GM12864 (cell line): ENCODE measurements around the gene ITGA3.

Source experiments
- DNase-seq: peaks from one replicate; pipeline ENCODE4 v3.0.0-alpha.2; 2011; ENCODE audit warnings: low read depth
- H3K4me3 ChIP-seq: 2 replicates; pipeline ENCODE4 v1.5.1; 2011; ENCODE audit warnings: mild to moderate bottlenecking, low read depth, low read length, control low read depth
- TF ChIP-seq, protein P1 (sequence below): IDR thresholded peaks from 2 replicates; pipeline ENCODE4 v1.5.1; 2011; ENCODE audit warnings: low read depth, mild to moderate bottlenecking, moderate library complexity, low read length, control low read depth, inconsistent platforms; ENCODE audit errors: missing control alignments

Gene ITGA3

DNA sequence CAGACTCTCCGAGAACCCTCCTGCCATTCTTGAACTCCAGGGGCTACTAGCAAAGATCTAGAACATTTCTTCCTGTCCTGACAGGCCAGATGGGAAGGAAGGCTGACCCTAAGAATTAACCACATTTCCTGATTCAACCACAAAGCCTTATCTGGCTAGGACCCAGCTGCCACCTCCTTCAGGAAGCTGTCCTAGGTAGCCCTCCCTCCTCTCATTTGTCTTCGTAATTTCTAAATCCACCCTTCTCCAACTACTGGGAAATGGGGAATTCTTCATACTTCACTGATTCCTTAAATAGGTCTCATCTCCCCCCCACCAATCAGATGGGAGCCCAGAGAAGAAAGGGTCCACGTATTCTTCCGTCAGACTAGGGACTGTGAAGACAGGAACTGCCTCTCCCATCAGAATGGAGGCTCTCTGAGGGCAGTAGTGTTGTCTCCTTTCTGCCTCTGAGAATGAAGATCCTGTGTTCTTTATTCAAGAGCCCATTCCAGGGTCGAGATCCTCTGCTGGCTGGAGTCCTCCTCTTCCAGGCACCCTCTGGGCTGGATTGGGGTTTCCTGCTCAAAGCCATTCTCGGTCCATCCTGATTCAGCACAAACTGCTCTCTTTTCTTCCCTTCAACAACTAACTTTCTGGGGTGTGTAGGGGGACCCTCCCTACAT is 71.9 kb downstream of the ITGA3 start:
- DNase-seq, result no peak
- TF ChIP-seq, protein P1, sequence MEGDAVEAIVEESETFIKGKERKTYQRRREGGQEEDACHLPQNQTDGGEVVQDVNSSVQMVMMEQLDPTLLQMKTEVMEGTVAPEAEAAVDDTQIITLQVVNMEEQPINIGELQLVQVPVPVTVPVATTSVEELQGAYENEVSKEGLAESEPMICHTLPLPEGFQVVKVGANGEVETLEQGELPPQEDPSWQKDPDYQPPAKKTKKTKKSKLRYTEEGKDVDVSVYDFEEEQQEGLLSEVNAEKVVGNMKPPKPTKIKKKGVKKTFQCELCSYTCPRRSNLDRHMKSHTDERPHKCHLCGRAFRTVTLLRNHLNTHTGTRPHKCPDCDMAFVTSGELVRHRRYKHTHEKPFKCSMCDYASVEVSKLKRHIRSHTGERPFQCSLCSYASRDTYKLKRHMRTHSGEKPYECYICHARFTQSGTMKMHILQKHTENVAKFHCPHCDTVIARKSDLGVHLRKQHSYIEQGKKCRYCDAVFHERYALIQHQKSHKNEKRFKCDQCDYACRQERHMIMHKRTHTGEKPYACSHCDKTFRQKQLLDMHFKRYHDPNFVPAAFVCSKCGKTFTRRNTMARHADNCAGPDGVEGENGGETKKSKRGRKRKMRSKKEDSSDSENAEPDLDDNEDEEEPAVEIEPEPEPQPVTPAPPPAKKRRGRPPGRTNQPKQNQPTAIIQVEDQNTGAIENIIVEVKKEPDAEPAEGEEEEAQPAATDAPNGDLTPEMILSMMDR, result no peak
- H3K4me3 ChIP-seq, result no peak overlapping the region

DNA sequence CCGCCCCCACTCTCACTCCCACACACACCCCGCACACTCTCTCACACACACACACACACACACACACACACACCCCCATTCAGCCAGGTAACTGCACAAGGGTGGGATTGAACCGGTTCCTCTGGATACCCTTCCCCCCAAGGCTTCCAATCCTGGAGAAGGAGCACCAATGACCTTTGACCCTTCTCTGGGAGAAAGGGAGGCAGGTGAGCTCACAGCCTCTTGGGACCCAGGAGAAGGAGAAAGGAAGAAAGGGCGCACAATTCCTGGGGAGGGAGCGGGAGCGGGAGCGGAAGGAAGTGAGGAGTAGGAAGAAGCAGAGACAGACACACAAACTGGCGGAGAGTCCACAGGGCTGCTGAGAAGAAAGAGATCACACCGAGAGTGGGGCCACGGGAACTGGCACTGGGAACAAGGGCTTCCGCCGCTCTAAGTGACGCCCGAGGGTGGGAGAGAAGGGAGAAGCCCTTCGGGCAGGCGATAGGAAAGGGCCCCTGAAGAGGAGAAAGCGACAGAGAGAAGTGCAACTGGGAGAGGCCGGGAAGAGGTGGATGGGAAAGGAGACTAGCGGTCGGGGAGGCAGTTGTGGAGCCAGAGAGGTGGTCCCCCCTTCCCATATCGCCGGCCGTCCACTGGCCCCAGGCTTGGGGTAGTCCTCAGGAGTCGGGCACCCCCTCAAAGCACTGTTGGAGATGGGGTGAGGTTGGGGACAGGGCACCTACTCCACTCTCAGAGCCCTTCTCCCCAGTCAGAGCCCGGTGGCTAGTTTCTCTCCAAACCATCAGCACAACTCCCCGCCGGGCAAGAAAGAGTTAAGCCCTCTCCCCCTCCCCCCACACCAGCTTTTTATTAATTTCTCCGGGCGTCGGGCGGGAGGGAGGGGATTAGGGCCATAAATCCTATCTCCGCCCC is 72.8 kb downstream of the ITGA3 start:
- no peak overlapping the region for H3K4me3 ChIP-seq
- TF ChIP-seq, protein P1, result no peak
- DNase-seq, result no peak

DNA sequence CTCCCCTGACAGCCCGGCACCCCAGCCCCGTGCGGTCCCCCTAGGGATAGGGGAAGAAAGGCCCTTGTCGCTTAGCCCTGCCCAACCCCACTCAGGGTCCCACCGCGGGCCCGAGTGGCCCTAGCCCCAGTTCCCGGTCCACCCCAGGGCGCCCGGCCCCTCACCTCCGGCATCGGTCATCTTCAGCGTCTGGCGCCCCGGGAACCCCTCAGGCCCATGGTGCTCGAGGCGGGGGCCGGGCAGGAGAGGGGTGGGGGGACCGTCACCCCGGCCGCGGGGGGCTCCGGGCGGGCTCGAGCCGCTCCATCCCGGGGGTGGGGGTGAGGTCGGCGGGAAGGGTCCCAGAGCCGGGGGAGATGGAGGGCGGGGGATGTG is 73.4 kb downstream of the ITGA3 start:
- no peak for DNase-seq
- TF ChIP-seq, protein P1, result no peak
- peak overlapping the region; percentile 31 for H3K4me3 ChIP-seq

DNA sequence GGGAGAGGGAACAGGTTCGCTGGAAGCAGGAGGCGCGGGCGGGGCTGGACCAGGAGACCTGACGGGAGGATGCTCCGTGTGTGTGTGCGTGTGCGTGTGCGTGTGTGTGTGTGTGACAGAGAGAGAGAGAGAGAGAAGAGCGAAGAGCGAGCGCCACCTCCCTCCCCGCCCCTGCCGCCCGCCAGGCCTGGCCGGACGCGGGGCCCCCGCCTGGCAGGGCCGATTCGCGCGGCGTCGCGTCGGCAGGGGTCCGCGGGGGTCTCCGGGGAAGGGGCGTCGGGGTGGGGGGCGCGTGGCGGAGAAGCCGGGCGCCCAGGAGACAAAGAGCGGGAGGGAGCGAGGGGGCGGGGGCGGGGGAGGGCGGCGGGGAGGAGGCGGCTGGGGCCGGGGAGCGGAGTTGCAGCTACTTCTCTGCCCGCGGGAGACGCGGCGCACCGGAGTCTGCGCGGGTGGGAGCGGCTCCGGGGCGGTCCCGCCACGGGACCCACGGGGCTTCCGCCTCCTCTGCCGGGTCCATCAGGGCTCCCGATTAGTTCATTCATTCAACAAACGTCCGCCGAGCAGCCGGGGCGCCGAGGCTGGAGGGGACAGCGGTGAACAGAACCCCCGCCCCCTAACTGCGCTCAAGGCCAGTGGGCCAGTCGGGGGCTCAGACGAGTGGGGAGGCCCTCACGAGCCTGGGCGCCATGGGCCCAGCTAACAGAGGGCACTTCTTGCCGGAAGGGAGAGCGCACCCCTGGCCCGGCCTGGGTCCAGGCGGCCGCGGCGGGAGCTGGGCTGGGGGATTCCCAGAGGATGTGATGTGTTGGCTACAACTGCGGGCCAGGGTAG is 74.0 kb downstream of the ITGA3 start, which contains the start of gene SAMD14:
TSS of gene SAMD14 (minus strand) at position 433 of the 831 bp plus-strand sequence. CDS start 5,201 bp downstream, outside the sequence.
- DNase-seq, result no peak
- TF ChIP-seq, protein P1, result no peak
- H3K4me3 ChIP-seq, result peak within 1 kb of the TSS; percentile 56

DNA sequence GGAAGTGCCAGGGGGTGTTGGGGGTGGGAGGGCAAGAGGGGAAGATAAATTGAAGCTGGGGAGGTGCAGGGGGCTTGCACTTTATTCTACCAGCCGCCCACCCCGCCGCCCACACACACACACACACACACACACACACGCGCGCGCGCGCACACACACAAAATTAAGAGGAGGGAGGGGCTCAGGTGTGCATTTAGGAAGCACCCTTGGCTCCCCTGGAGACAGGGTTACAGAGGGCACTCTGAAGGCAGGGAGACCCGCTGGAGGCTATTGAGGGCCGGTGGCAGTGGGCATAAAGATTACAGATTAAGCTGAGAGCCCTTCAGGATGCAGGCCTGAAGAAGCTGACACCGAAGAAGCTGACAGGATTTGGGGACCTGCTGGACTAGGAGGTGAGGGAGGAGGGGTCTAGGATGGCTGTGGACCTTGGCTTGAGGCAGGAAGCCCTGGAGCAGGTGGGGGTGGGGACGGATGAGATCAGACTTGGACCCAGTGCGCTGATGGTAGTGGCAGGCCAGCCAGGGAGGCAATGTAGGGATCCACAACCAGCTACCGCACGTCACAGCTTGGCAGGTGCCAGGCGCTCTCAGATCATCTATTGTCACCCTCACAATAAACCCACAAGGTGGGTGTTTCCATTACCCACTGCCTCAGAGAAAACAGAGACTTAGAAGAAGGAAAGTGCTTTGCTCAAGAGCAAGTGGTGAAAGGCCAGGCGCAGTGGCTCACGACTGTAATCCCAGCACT is 74.8 kb downstream of the ITGA3 start:
- TF ChIP-seq, protein P1, result no peak
- H3K4me3 ChIP-seq, result no peak overlapping the region; the same call in 1 of the 2 replicates
- no peak for DNase-seq

DNA sequence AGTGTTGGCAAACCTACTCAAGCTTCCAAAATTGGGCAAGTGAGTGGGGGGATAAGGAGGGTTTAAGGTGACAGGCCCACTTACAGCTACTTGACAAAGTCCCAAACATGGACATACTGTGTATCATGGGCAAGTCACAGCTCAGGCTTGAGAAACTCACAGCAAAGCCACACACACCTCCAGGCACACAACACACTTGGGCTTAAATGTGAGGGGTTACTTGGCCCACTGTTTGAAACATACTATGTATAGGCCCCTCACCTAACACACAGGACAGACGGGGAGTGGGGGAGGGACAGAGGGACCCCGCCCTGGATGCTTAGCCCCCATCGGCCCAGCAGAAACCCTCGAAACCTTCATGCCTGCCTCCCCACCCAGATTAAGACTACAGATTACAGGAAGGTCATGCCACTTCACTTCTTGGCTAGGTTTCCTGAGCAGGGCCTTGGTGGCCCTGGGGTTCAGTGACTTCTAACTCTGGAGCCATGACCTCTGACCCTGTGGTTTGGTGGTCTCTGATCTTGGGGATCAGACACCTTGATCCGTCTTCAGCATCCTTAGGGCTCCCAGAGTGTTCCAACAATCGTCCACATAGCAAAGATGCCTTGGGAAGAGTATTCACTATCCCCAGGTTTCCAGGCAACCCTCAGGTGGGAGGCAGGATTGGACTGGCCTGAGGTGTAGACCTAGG is 76.3 kb downstream of the ITGA3 start:
- TF ChIP-seq, protein P1, result no peak
- DNase-seq, result no peak

More for the DNA sequence above, 76.3 kb downstream of the ITGA3 start:
- H3K4me3 ChIP-seq, result no peak overlapping the region
